Endothelial cell of umbilical vein (primary cell): ENCODE results near the gene MFSD6. TPM values are rescaled to one million over a fixed set of nuclear protein-coding genes. Genes with fewer than 3 reads are reported as not detected.

ENCODE experiments used
- BruUV-seq: library from RNA; stranded (reverse); fragments of 400-500 nt; replicated peaks from 2 replicates; lab custom pipeline; 2021; lab: Mats Ljungman, UMichigan
- CTCF ChIA-PET: fragments of 300-600, 350-600 bp; sonication (Branson Sonifier 250); formaldehyde crosslinking; loops from one replicate; lab custom pipeline; 2021; ENCODE audit warnings: antibody characterized with exemption, inconsistent platforms; lab: Charles Lee
- POLR2A ChIA-PET: fragments of 300-600, 350-600 bp; sonication (Branson Sonifier 250); formaldehyde crosslinking; loops from one replicate; lab custom pipeline; 2021; ENCODE audit warnings: antibody characterized with exemption, inconsistent platforms; lab: Charles Lee
- DNase-seq: peaks from one replicate; pipeline ENCODE4 v3.0.0-alpha.2; 2011; ENCODE audit warnings: low read depth, low spot score
- FAIRE-seq: peaks from 2 replicates; lab custom pipeline; 2011; peaks lifted over from hg19 to GRCh38; lab: Jason Lieb, UNC
- H2AFZ ChIP-seq: 2 replicates; pipeline ENCODE4 v1.6.0; 2012; ENCODE audit warnings: low read depth, low read length, control low read depth, inconsistent platforms
- H3K27ac ChIP-seq: 2 replicates; pipeline ENCODE4 v1.5.1; 2011; ENCODE audit warnings: low read depth, mild to moderate bottlenecking, control low read depth, low read length, moderate library complexity; ENCODE audit not compliant: insufficient read depth
- H3K27me3 ChIP-seq, 2 experiments: 2 replicates each; pipeline versions ENCODE4 v1.6.0 to v1.6.1; 2011; ENCODE audit warnings: low read length in 2 of 2, mixed read lengths in 1 of 2; ENCODE audit not compliant: control insufficient read depth in 2 of 2, insufficient read depth in 2 of 2
- H3K36me3 ChIP-seq, 2 experiments: 2 replicates in 1 of 2; 3 replicates in 1 of 2; pipeline ENCODE4 v1.5.1; 2011; ENCODE audit warnings: low read length in 2 of 2, mild to moderate bottlenecking in 1 of 2, moderate library complexity in 1 of 2; ENCODE audit not compliant: control insufficient read depth in 2 of 2, insufficient read depth in 2 of 2; ENCODE audit errors: extremely low read depth in 1 of 2
- H3K4me1 ChIP-seq: 3 replicates; pipeline ENCODE4 v1.5.1; 2011; ENCODE audit warnings: mild to moderate bottlenecking, low read length; ENCODE audit not compliant: control insufficient read depth, insufficient read depth; ENCODE audit errors: extremely low read depth
- H3K4me2 ChIP-seq: 2 replicates; pipeline ENCODE4 v1.6.1; 2011; ENCODE audit warnings: low read length, control low read depth, mixed read lengths; ENCODE audit not compliant: insufficient read depth
- H3K4me3 ChIP-seq, 3 experiments: fragments of 200-600 bp in 1 of 3; sonication (generic), shearing (Covaris generic) in 1 of 3; replicated peaks in 1 of 3; 2 replicates each; pipeline ENCODE4 v1.5.1; 2011 to 2016; ENCODE audit warnings: control low read depth in 3 of 3, low read length in 3 of 3, mild to moderate bottlenecking in 2 of 3, inconsistent platforms in 1 of 3, low read depth in 1 of 3, moderate library complexity in 1 of 3; ENCODE audit not compliant: insufficient read depth in 1 of 3
- H3K79me2 ChIP-seq: 2 replicates; pipeline ENCODE4 v1.6.0; 2012; ENCODE audit warnings: low read length, inconsistent platforms; ENCODE audit not compliant: control insufficient read depth, insufficient read depth
- H3K9ac ChIP-seq: replicated peaks from 2 replicates; pipeline ENCODE3; 2011; ENCODE audit warnings: low read length, control low read depth; ENCODE audit not compliant: insufficient read depth; ENCODE audit errors: extremely low read depth
- H3K9me1 ChIP-seq: replicated peaks from 3 replicates; pipeline ENCODE4 v1.6.0; 2011; ENCODE audit warnings: mild to moderate bottlenecking, low read length; ENCODE audit not compliant: control insufficient read depth, insufficient read depth; ENCODE audit errors: extremely low read depth
- H3K9me3 ChIP-seq: replicated peaks from 2 replicates; pipeline ENCODE4 v1.5.1; 2012; ENCODE audit warnings: low read length, inconsistent platforms; ENCODE audit not compliant: control insufficient read depth, insufficient read depth
- H4K20me1 ChIP-seq: replicated peaks from 2 replicates; pipeline ENCODE3; 2011; ENCODE audit warnings: mild to moderate bottlenecking, low read length; ENCODE audit not compliant: control insufficient read depth, insufficient read depth; ENCODE audit errors: extremely low read depth
- EZH2 ChIP-seq: IDR thresholded peaks from 2 replicates; pipeline ENCODE4 v1.6.1; 2012; ENCODE audit warnings: borderline replicate concordance, low read depth, mild to moderate bottlenecking, moderate library complexity, low read length, inconsistent platforms; ENCODE audit not compliant: severe bottlenecking
- FOS ChIP-seq: IDR thresholded peaks from 2 replicates; pipeline ENCODE4 v1.6.1; 2011; ENCODE audit warnings: mild to moderate bottlenecking, low read length, moderate library complexity, borderline replicate concordance; ENCODE audit not compliant: insufficient read depth
- GATA2 ChIP-seq: IDR thresholded peaks from 2 replicates; pipeline ENCODE4 v1.7.0; 2011; ENCODE audit warnings: low read depth, mild to moderate bottlenecking, moderate library complexity, mixed read lengths, low read length; ENCODE audit not compliant: insufficient read length, insufficient read depth
- JUN ChIP-seq: IDR thresholded peaks from 2 replicates; pipeline ENCODE4 v1.6.1; 2011; ENCODE audit warnings: borderline replicate concordance, low read depth; ENCODE audit not compliant: insufficient read length, insufficient read depth
- MYC ChIP-seq: IDR thresholded peaks from one replicate; pipeline ENCODE4 v1.6.1; 2011; ENCODE audit warnings: mild to moderate bottlenecking, low read depth, low read length
- POLR2A ChIP-seq: IDR thresholded peaks from 2 replicates; pipeline ENCODE4 v1.6.1; 2012; ENCODE audit warnings: low read depth, mild to moderate bottlenecking, control low read depth, low read length
- POLR2AphosphoS5 ChIP-seq: IDR thresholded peaks from 2 replicates; pipeline ENCODE4 v1.6.1; 2012; ENCODE audit warnings: low read depth, mild to moderate bottlenecking, control low read depth, low read length, moderate library complexity; ENCODE audit not compliant: insufficient read depth
- dilution Hi-C: fragments of 300-500 bp; cut with MboI; formaldehyde crosslinking; loops from one replicate; pipeline ENCODE4 v1.15.0; 2019; ENCODE audit warnings: low sequenced_read_pairs; ENCODE audit not compliant: extremely low pct_ligation_motif_present
- intact Hi-C: fragments of 100-400 bp; cut with micrococcal nuclease; formaldehyde crosslinking; loops from one replicate; pipeline ENCODE4 v1.10.0; 2022
- polyA plus RNA-seq, 4 experiments: library from polyadenylated mRNA; depleted of rRNA in 3 of 4; stranded (reverse) in 3 of 4; unstranded in 1 of 4; fragments of >200 nt; gene quantifications; 2 replicates each; pipeline versions ENCODE4 v1.2.1 to v1.2.3, GENCODE V29; 2011 to 2012; ENCODE audit warnings: missing spikeins in 1 of 4
- total RNA-seq: library from RNA; stranded (reverse); gene quantifications from 2 replicates; pipeline ENCODE4 v1.2.3, GENCODE V29; 2021
- TF ChIP-seq, protein P1 (sequence below), 2 donors: IDR thresholded peaks; 1 replicate in 1 of 2; 2 replicates in 1 of 2; pipeline ENCODE4 v1.5.1; 2011; ENCODE audit warnings: low read length in 2 of 2, mild to moderate bottlenecking in 2 of 2, moderate library complexity in 2 of 2, control low read depth in 1 of 2, inconsistent platforms in 1 of 2, low read depth in 1 of 2; ENCODE audit not compliant: insufficient read depth in 1 of 2; ENCODE audit errors: extremely low read depth in 1 of 2
- TF ChIP-seq, protein P2 (sequence below): IDR thresholded peaks from 2 replicates; pipeline ENCODE4 v1.6.1; 2011; ENCODE audit not compliant: insufficient read depth, insufficient read length

The MFSD6 gene
- total and polyA plus RNA-seq, 2 donors (not counting 3 experiments of a cell fraction or from before 2014, with no cell fraction given): 4.3 to 4.5 TPM

DNA sequence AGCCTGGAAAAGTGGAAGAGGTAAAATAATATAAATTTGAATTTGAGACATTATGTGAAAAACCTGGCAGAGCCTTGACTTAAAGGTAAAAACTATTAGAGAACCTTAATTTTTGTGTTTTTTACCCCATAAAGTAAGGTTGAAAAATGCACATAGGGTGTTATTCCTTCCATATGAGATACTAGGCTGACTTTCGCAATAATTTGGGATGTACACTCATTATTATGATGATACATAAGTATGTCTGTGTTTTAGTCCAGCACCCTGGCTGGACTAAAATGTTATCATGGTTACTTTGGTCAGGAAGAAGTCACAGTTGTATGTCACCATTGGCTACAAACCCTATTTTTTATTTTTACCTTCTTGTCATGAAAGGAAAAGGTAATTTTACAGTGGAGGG, 106.5 kb downstream of the MFSD6 start:
- Histone ChIP-seq H3K9me1 (no peaks in the 10 kb centered on the region), H3K27ac (no peak overlapping the region), H3K36me3 (no peaks in the 10 kb centered on the region), H4K20me1 (no peaks in the 10 kb centered on the region), H3K4me1 (no peaks in the 10 kb centered on the region), H3K4me3 (no peak overlapping the region), H2AFZ (no peak overlapping the region), H3K9me3 (no peaks in the 10 kb centered on the region), H3K79me2 (no peaks in the 10 kb centered on the region), H3K9ac (no peak overlapping the region), H3K27me3 (no peaks in the 10 kb centered on the region), H3K4me2 (no peak overlapping the region)
- TF ChIP-seq POLR2AphosphoS5: no peak
- no peak for TF ChIP-seq GATA2
- TF ChIP-seq FOS: no peak
- no peak for TF ChIP-seq JUN
- no peak for TF ChIP-seq MYC
- TF ChIP-seq POLR2A: no peak
- TF ChIP-seq, protein P1, sequence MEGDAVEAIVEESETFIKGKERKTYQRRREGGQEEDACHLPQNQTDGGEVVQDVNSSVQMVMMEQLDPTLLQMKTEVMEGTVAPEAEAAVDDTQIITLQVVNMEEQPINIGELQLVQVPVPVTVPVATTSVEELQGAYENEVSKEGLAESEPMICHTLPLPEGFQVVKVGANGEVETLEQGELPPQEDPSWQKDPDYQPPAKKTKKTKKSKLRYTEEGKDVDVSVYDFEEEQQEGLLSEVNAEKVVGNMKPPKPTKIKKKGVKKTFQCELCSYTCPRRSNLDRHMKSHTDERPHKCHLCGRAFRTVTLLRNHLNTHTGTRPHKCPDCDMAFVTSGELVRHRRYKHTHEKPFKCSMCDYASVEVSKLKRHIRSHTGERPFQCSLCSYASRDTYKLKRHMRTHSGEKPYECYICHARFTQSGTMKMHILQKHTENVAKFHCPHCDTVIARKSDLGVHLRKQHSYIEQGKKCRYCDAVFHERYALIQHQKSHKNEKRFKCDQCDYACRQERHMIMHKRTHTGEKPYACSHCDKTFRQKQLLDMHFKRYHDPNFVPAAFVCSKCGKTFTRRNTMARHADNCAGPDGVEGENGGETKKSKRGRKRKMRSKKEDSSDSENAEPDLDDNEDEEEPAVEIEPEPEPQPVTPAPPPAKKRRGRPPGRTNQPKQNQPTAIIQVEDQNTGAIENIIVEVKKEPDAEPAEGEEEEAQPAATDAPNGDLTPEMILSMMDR (IDR thresholded peaks at IDR 0.05; ENCODE audit: extremely low read depth in 1 of 2, insufficient read depth in 1 of 2, low read depth in 1 of 2, low read length in 2 of 2): no peak
- no peak for TF ChIP-seq EZH2
- TF ChIP-seq, protein P2, sequence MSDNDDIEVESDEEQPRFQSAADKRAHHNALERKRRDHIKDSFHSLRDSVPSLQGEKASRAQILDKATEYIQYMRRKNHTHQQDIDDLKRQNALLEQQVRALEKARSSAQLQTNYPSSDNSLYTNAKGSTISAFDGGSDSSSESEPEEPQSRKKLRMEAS: no peak
- FAIRE-seq: no peak
- POLR2A ChIA-PET: no interaction called here
- no peak for DNase-seq
- CTCF ChIA-PET: interaction anchor here (1.1 kb wide), 1 partner anchor 186 kb away, joined by 6 read pairs; no protein-coding TSS in a partner anchor
- dilution Hi-C loops: no loop called here
- intact Hi-C loops: loop anchor here (5.0 kb wide), 1 partner anchor 288 kb away; no protein-coding TSS in a partner anchor
- no TSS peak for BruUV-seq
